Measurements from ENCODE around the gene AK8.

Gene AK8

GRCh38 chr9:132861666-132862065 lies 16.4 kb downstream of the AK8 start:
- H3K4me1 ChIP-seq (ENCODE audit: control extremely low read depth in 1 of 4, control insufficient read depth in 4 of 4, insufficient read depth in 4 of 4, low read length in 3 of 4) = no peaks in the 10 kb centered on the region
- no peaks in the 10 kb centered on the region for H3K9me3 ChIP-seq (ENCODE audit: control extremely low read depth in 1 of 5, control insufficient read depth in 4 of 5, insufficient read depth in 2 of 5, low read depth in 1 of 5, low read length in 4 of 5)
- H3K27me3 ChIP-seq (replicated peaks in 2 of 5; ENCODE audit: control insufficient read depth in 4 of 5, insufficient read depth in 5 of 5, low read length in 4 of 5) = no peaks in the 10 kb centered on the region
- no peaks in the 10 kb centered on the region for H3K36me3 ChIP-seq (ENCODE audit: control insufficient read depth in 4 of 4, insufficient read depth in 4 of 4, low read length in 3 of 4)
- H3K27ac ChIP-seq (ENCODE audit: insufficient read depth in 1 of 2, low read depth in 1 of 2, low read length in 2 of 2, poor library complexity in 1 of 2, severe bottlenecking in 2 of 2) = no peak overlapping the region
- CTCF ChIA-PET = interaction anchor here (0.8 kb wide), 1 partner anchor 54 kb away, joined by 3 read pairs; no protein-coding TSS in a partner anchor
- POLR2A ChIA-PET = no interaction called here
- WGBS (ENCODE audit: insufficient coverage) = 100% methylated on average over 2 of the region's 3 CpGs
- H3K4me3 ChIP-seq (ENCODE audit: control insufficient read depth in 1 of 7, extremely low read depth in 1 of 7, insufficient read depth in 4 of 7, low read depth in 2 of 7, low read length in 6 of 7) = no peak overlapping the region
- no peak for DNase-seq

- H3K27ac ChIP-seq (ENCODE audit: insufficient read depth in 1 of 2, low read depth in 1 of 2, low read length in 2 of 2, poor library complexity in 1 of 2, severe bottlenecking in 2 of 2) = no peak overlapping the region
- no peaks in the 10 kb centered on the region for H3K36me3 ChIP-seq (ENCODE audit: control insufficient read depth in 4 of 4, insufficient read depth in 4 of 4, low read length in 3 of 4)
- no peaks in the 10 kb centered on the region for H3K27me3 ChIP-seq (replicated peaks in 2 of 5; ENCODE audit: control insufficient read depth in 4 of 5, insufficient read depth in 5 of 5, low read length in 4 of 5)
- no peak overlapping the region for H3K4me3 ChIP-seq (ENCODE audit: control insufficient read depth in 1 of 7, extremely low read depth in 1 of 7, insufficient read depth in 4 of 7, low read depth in 2 of 7, low read length in 6 of 7)
- ChIA-PET CTCF (interaction anchor here (1.9 kb wide), 1 partner anchor 9 kb away, joined by 4 read pairs; no protein-coding TSS in a partner anchor), POLR2A (no interaction called here)
- DNase-seq = no peak
- H3K4me1 ChIP-seq (ENCODE audit: control extremely low read depth in 1 of 4, control insufficient read depth in 4 of 4, insufficient read depth in 4 of 4, low read length in 3 of 4) = no peaks in the 10 kb centered on the region
- no peaks in the 10 kb centered on the region for H3K9me3 ChIP-seq (ENCODE audit: control extremely low read depth in 1 of 5, control insufficient read depth in 4 of 5, insufficient read depth in 2 of 5, low read depth in 1 of 5, low read length in 4 of 5)
- WGBS (ENCODE audit: insufficient coverage) = 100% methylated on average over 7 of the region's 7 CpGs
Observed at GRCh38 chr9:132858751-132859150, 19.3 kb downstream of the AK8 start.

GRCh38 chr9:132857616-132858342 lies 20.3 kb downstream of the AK8 start:
- WGBS (ENCODE audit: insufficient coverage) = 85% methylated on average over 23 of the region's 24 CpGs
- CTCF ChIA-PET = interaction anchor here (1.0 to 1.9 kb wide), 2 partner anchors 8 to 40 kb away, joined by 3 to 4 read pairs; no protein-coding TSS in a partner anchor

GRCh38 chr9:132857031-132857430 lies 21.1 kb downstream of the AK8 start:
- Histone ChIP-seq H3K27ac (ENCODE audit: insufficient read depth in 1 of 2, low read depth in 1 of 2, low read length in 2 of 2, poor library complexity in 1 of 2, severe bottlenecking in 2 of 2) (no peak overlapping the region), H3K36me3 (ENCODE audit: control insufficient read depth in 4 of 4, insufficient read depth in 4 of 4, low read length in 3 of 4) (no peaks in the 10 kb centered on the region), H3K9me3 (ENCODE audit: control extremely low read depth in 1 of 5, control insufficient read depth in 4 of 5, insufficient read depth in 2 of 5, low read depth in 1 of 5, low read length in 4 of 5) (no peaks in the 10 kb centered on the region), H3K4me1 (ENCODE audit: control extremely low read depth in 1 of 4, control insufficient read depth in 4 of 4, insufficient read depth in 4 of 4, low read length in 3 of 4) (no peaks in the 10 kb centered on the region), H3K27me3 (replicated peaks in 2 of 5; ENCODE audit: control insufficient read depth in 4 of 5, insufficient read depth in 5 of 5, low read length in 4 of 5) (no peaks in the 10 kb centered on the region), H3K4me3 (ENCODE audit: control insufficient read depth in 1 of 7, extremely low read depth in 1 of 7, insufficient read depth in 4 of 7, low read depth in 2 of 7, low read length in 6 of 7) (no peak overlapping the region)
- ChIA-PET CTCF (interaction anchor here (1.0 to 1.9 kb wide), 2 partner anchors 8 to 40 kb away, joined by 3 to 4 read pairs; no protein-coding TSS in a partner anchor), POLR2A (no interaction called here)
- DNase-seq = no peak
- 100% methylated on average over 4 of the region's 8 CpGs for WGBS (ENCODE audit: insufficient coverage)

More at GRCh38 chr9:132857616-132858342, 20.3 kb downstream of the AK8 start:
- Histone ChIP-seq H3K27me3 (replicated peaks in 2 of 5; ENCODE audit: control insufficient read depth in 4 of 5, insufficient read depth in 5 of 5, low read length in 4 of 5) (no peaks in the 10 kb centered on the region), H3K4me3 (ENCODE audit: control insufficient read depth in 1 of 7, extremely low read depth in 1 of 7, insufficient read depth in 4 of 7, low read depth in 2 of 7, low read length in 6 of 7) (no peak overlapping the region), H3K4me1 (ENCODE audit: control extremely low read depth in 1 of 4, control insufficient read depth in 4 of 4, insufficient read depth in 4 of 4, low read length in 3 of 4) (no peaks in the 10 kb centered on the region), H3K36me3 (ENCODE audit: control insufficient read depth in 4 of 4, insufficient read depth in 4 of 4, low read length in 3 of 4) (no peaks in the 10 kb centered on the region), H3K9me3 (ENCODE audit: control extremely low read depth in 1 of 5, control insufficient read depth in 4 of 5, insufficient read depth in 2 of 5, low read depth in 1 of 5, low read length in 4 of 5) (no peaks in the 10 kb centered on the region), H3K27ac (ENCODE audit: insufficient read depth in 1 of 2, low read depth in 1 of 2, low read length in 2 of 2, poor library complexity in 1 of 2, severe bottlenecking in 2 of 2) (no peak overlapping the region)
- DNase-seq = no peak
- POLR2A ChIA-PET = no interaction called here

GRCh38 chr9:132855904-132856303 lies 22.2 kb downstream of the AK8 start:
- no peak overlapping the region for H3K4me3 ChIP-seq (ENCODE audit: control insufficient read depth in 1 of 7, extremely low read depth in 1 of 7, insufficient read depth in 4 of 7, low read depth in 2 of 7, low read length in 6 of 7)
- H3K27ac ChIP-seq (ENCODE audit: insufficient read depth in 1 of 2, low read depth in 1 of 2, low read length in 2 of 2, poor library complexity in 1 of 2, severe bottlenecking in 2 of 2) = no peak overlapping the region
- ChIA-PET POLR2A (no interaction called here), CTCF (no interaction called here)
- no peaks in the 10 kb centered on the region for H3K4me1 ChIP-seq (ENCODE audit: control extremely low read depth in 1 of 4, control insufficient read depth in 4 of 4, insufficient read depth in 4 of 4, low read length in 3 of 4)
- WGBS (ENCODE audit: insufficient coverage) = 100% methylated on average over 2 of the region's 5 CpGs
- H3K27me3 ChIP-seq (replicated peaks in 2 of 5; ENCODE audit: control insufficient read depth in 4 of 5, insufficient read depth in 5 of 5, low read length in 4 of 5) = no peaks in the 10 kb centered on the region
- H3K36me3 ChIP-seq (ENCODE audit: control insufficient read depth in 4 of 4, insufficient read depth in 4 of 4, low read length in 3 of 4) = no peaks in the 10 kb centered on the region
- H3K9me3 ChIP-seq (ENCODE audit: control extremely low read depth in 1 of 5, control insufficient read depth in 4 of 5, insufficient read depth in 2 of 5, low read depth in 1 of 5, low read length in 4 of 5) = no peaks in the 10 kb centered on the region
- no peak for DNase-seq

- POLR2A ChIA-PET = no interaction called here
Observed at GRCh38 chr9:132854832-132855231, 23.3 kb downstream of the AK8 start.

GRCh38 chr9:132853482-132853881 lies 24.6 kb downstream of the AK8 start:
- ChIA-PET CTCF (interaction anchor here (1.5 kb wide), 1 partner anchor 21 kb away, joined by 3 read pairs; no protein-coding TSS in a partner anchor), POLR2A (no interaction called here)
- H3K9me3 ChIP-seq (ENCODE audit: control extremely low read depth in 1 of 5, control insufficient read depth in 4 of 5, insufficient read depth in 2 of 5, low read depth in 1 of 5, low read length in 4 of 5) = no peaks in the 10 kb centered on the region
- WGBS (ENCODE audit: insufficient coverage) = 93% methylated on average over 3 of the region's 4 CpGs
- DNase-seq = no peak
- H3K4me1 ChIP-seq (ENCODE audit: control extremely low read depth in 1 of 4, control insufficient read depth in 4 of 4, insufficient read depth in 4 of 4, low read length in 3 of 4) = no peaks in the 10 kb centered on the region
- H3K27me3 ChIP-seq (replicated peaks in 2 of 5; ENCODE audit: control insufficient read depth in 4 of 5, insufficient read depth in 5 of 5, low read length in 4 of 5) = no peaks in the 10 kb centered on the region
- H3K27ac ChIP-seq (ENCODE audit: insufficient read depth in 1 of 2, low read depth in 1 of 2, low read length in 2 of 2, poor library complexity in 1 of 2, severe bottlenecking in 2 of 2) = no peak overlapping the region
- no peaks in the 10 kb centered on the region for H3K36me3 ChIP-seq (ENCODE audit: control insufficient read depth in 4 of 4, insufficient read depth in 4 of 4, low read length in 3 of 4)
- no peak overlapping the region for H3K4me3 ChIP-seq (ENCODE audit: control insufficient read depth in 1 of 7, extremely low read depth in 1 of 7, insufficient read depth in 4 of 7, low read depth in 2 of 7, low read length in 6 of 7)

More at GRCh38 chr9:132854832-132855231, 23.3 kb downstream of the AK8 start:
- no peaks in the 10 kb centered on the region for H3K4me1 ChIP-seq (ENCODE audit: control extremely low read depth in 1 of 4, control insufficient read depth in 4 of 4, insufficient read depth in 4 of 4, low read length in 3 of 4)
- DNase-seq = no peak
- no peak overlapping the region for H3K4me3 ChIP-seq (ENCODE audit: control insufficient read depth in 1 of 7, extremely low read depth in 1 of 7, insufficient read depth in 4 of 7, low read depth in 2 of 7, low read length in 6 of 7)
- H3K9me3 ChIP-seq (ENCODE audit: control extremely low read depth in 1 of 5, control insufficient read depth in 4 of 5, insufficient read depth in 2 of 5, low read depth in 1 of 5, low read length in 4 of 5) = no peaks in the 10 kb centered on the region
- WGBS (ENCODE audit: insufficient coverage) = 67% methylated on average over 10 of the region's 10 CpGs
- no peak overlapping the region for H3K27ac ChIP-seq (ENCODE audit: insufficient read depth in 1 of 2, low read depth in 1 of 2, low read length in 2 of 2, poor library complexity in 1 of 2, severe bottlenecking in 2 of 2)
- no peaks in the 10 kb centered on the region for H3K36me3 ChIP-seq (ENCODE audit: control insufficient read depth in 4 of 4, insufficient read depth in 4 of 4, low read length in 3 of 4)
- H3K27me3 ChIP-seq (replicated peaks in 2 of 5; ENCODE audit: control insufficient read depth in 4 of 5, insufficient read depth in 5 of 5, low read length in 4 of 5) = no peaks in the 10 kb centered on the region
- CTCF ChIA-PET = interaction anchor here (1.4 kb wide), 1 partner anchor 45 kb away, joined by 3 read pairs; no protein-coding TSS in a partner anchor

All from common myeloid progenitor, CD34-positive (primary cell).